GM21526 (cell line): Measurements from ENCODE around the gene FGB.
"Not testable (repeated sequence)": the region's sequence is repeated elsewhere in the genome, so short reads cannot be mapped to it uniquely, and the experiment has no call there.

Source experiments
- ATAC-seq: cut with Tn5 transposase; IDR thresholded peaks from one replicate; pipeline ENCODE4 v1.9.1; 2021; ENCODE audit warnings: moderate library complexity; ENCODE audit not compliant: unreplicated experiment, low FRiP score

Gene FGB

GRCh38 chr4:154593868-154594267 is 31.1 kb downstream of the FGB start:
- no peak for ATAC-seq

- not testable (repeated sequence) for ATAC-seq
Observed at GRCh38 chr4:154594343-154594742, 31.5 kb downstream of the FGB start.

GRCh38 chr4:154595807-154596206 is 33.0 kb downstream of the FGB start:
- no peak for ATAC-seq

GRCh38 chr4:154597281-154597680 is 34.5 kb downstream of the FGB start:
- not testable (repeated sequence) for ATAC-seq

- no peak for ATAC-seq
Observed at GRCh38 chr4:154597798-154598774, 35.3 kb downstream of the FGB start.

- no peak for ATAC-seq
Observed at GRCh38 chr4:154602404-154603020, 39.7 kb downstream of the FGB start.

- ATAC-seq, result no peak
Observed at GRCh38 chr4:154603033-154603943, 40.5 kb downstream of the FGB start.

GRCh38 chr4:154604696-154605200 is 41.9 kb downstream of the FGB start:
- ATAC-seq, result no peak

- no peak for ATAC-seq
Observed at GRCh38 chr4:154606728-154607723, 44.2 kb downstream of the FGB start.

- no peak for ATAC-seq
Observed at GRCh38 chr4:154608361-154609252, 45.8 kb downstream of the FGB start.

- ATAC-seq, result no peak
Observed at GRCh38 chr4:154609532-154609931, 46.7 kb downstream of the FGB start.

GRCh38 chr4:154610582-154610981 is 47.8 kb downstream of the FGB start:
- no peak for ATAC-seq

- ATAC-seq, result no peak
Observed at GRCh38 chr4:154611833-154612232, 49.0 kb downstream of the FGB start.

GRCh38 chr4:154612472-154613414 is 49.9 kb downstream of the FGB start, which contains the start of gene FGG:
Gene FGG, minus strand, starts transcription at chr4:154612656. Its CDS starts 47 bp downstream, at chr4:154612609.
- no peak for ATAC-seq

- no peak for ATAC-seq
Observed at GRCh38 chr4:154614306-154614705, 51.5 kb downstream of the FGB start.

GRCh38 chr4:154615211-154615610 is 52.4 kb downstream of the FGB start:
- ATAC-seq, result no peak

GRCh38 chr4:154616287-154616686 is 53.5 kb downstream of the FGB start:
- ATAC-seq, result no peak
